DOHH2 (cell line): ENCODE data around the gene LNX1.

ENCODE experiments used
- H3F3A ChIP-seq: fragments of 200-600 bp; sonication (generic), shearing (Covaris generic); 2 replicates; pipeline ENCODE4 v1.6.0; 2016; ENCODE audit warnings: antibody characterized with exemption, mild to moderate bottlenecking; ENCODE audit not compliant: control insufficient read depth, insufficient read depth
- H3K27ac ChIP-seq: fragments of 200-600 bp; sonication (generic); 2 replicates; pipeline ENCODE4 v1.5.1; 2014; ENCODE audit warnings: low read depth, mild to moderate bottlenecking, low read length, moderate library complexity
- H3K27me3 ChIP-seq: fragments of 200-600 bp; sonication (generic); 2 replicates; pipeline ENCODE4 v1.6.1; 2014; ENCODE audit warnings: mild to moderate bottlenecking, low read length, mixed read lengths; ENCODE audit not compliant: control insufficient read depth
- H3K36me3 ChIP-seq: fragments of 200-600 bp; sonication (generic); 2 replicates; pipeline ENCODE4 v1.6.1; 2014; ENCODE audit warnings: mild to moderate bottlenecking, low read length, moderate library complexity, mixed read lengths; ENCODE audit not compliant: control insufficient read depth
- H3K4me1 ChIP-seq: fragments of 200-600 bp; sonication (generic); 2 replicates; pipeline ENCODE4 v1.6.1; 2014; ENCODE audit warnings: mild to moderate bottlenecking, low read length, mixed read lengths; ENCODE audit not compliant: control insufficient read depth
- H3K4me2 ChIP-seq: fragments of 200-600 bp; sonication (generic); 2 replicates; pipeline ENCODE4 v1.6.0; 2014; ENCODE audit warnings: mild to moderate bottlenecking, low read length, moderate library complexity
- H3K4me3 ChIP-seq: fragments of 200-600 bp; sonication (generic); 2 replicates; pipeline ENCODE4 v1.5.1; 2014; ENCODE audit warnings: mild to moderate bottlenecking, low read length, mixed read lengths
- H3K79me2 ChIP-seq: fragments of 200-600 bp; sonication (generic); 2 replicates; pipeline ENCODE4 v1.6.1; 2014; ENCODE audit warnings: mild to moderate bottlenecking, low read length, mixed read lengths; ENCODE audit not compliant: control insufficient read depth
- H3K9me2 ChIP-seq: fragments of 200-600 bp; sonication (generic); replicated peaks from 2 replicates; pipeline ENCODE4 v1.6.1; 2014; ENCODE audit warnings: mild to moderate bottlenecking, low read length, mixed read lengths; ENCODE audit not compliant: control insufficient read depth
- H3K9me3 ChIP-seq: fragments of 200-600 bp; sonication (generic); 2 replicates; pipeline ENCODE4 v1.6.1; 2014; ENCODE audit warnings: antibody characterized with exemption, low read length, mixed read lengths; ENCODE audit not compliant: control insufficient read depth, insufficient read depth
- H4K20me1 ChIP-seq: fragments of 200-600 bp; sonication (generic); 2 replicates; pipeline ENCODE4 v1.6.0; 2014; ENCODE audit warnings: low read depth, mild to moderate bottlenecking, antibody characterized with exemption, low read length, moderate library complexity; ENCODE audit not compliant: control insufficient read depth, insufficient read depth
- EZH2phosphoT487 ChIP-seq: fragments of 200-600 bp; sonication (generic); IDR thresholded peaks from 2 replicates; pipeline ENCODE4 v1.6.1; 2017; ENCODE audit warnings: borderline replicate concordance, mild to moderate bottlenecking, antibody characterized with exemption, low read length, moderate library complexity, mixed read lengths
- TF ChIP-seq, protein P1 (sequence below): fragments of 200-600 bp; sonication (generic); IDR thresholded peaks from one replicate; pipeline ENCODE4 v1.5.1; 2014; ENCODE audit warnings: antibody characterized with exemption, mild to moderate bottlenecking, low read depth, low read length; ENCODE audit not compliant: poor library complexity, severe bottlenecking

LNX1 gene

DNA sequence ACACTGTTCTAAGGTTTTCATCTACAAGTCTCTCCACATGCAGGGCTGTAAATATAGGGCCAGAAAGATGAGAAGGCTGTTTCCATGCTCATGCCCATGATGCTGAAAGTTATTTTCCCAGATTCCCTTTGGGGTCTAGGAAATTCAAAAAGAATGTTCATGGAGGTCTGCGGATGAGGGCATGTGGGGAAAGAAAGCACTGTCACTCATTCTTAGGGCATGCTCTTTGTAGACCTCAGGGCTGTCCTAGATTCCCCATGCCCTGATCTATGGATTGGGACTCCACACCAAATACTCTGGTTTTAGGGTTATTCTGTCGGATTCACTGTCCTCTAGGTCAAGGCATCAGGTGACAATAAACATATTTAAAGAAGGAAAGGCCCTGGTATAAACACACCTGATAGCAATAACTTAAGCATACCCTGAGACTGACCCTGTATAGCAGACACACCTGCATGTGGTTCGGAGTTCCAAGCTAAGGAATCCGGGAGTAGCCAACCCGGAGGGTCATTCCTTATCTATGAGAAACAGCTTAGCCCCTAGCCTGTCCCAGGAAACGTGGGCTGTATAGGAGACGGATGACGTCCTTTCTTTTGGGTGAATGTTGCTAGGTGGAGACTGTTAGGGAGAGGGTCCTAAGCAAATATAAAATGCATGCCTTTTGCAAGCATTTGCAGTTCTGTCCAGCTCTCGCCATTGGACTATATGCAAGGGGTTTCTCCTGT lies 37.6 kb downstream of the LNX1 start:
- no peak overlapping the region for H3K27ac ChIP-seq
- TF ChIP-seq, protein P1, sequence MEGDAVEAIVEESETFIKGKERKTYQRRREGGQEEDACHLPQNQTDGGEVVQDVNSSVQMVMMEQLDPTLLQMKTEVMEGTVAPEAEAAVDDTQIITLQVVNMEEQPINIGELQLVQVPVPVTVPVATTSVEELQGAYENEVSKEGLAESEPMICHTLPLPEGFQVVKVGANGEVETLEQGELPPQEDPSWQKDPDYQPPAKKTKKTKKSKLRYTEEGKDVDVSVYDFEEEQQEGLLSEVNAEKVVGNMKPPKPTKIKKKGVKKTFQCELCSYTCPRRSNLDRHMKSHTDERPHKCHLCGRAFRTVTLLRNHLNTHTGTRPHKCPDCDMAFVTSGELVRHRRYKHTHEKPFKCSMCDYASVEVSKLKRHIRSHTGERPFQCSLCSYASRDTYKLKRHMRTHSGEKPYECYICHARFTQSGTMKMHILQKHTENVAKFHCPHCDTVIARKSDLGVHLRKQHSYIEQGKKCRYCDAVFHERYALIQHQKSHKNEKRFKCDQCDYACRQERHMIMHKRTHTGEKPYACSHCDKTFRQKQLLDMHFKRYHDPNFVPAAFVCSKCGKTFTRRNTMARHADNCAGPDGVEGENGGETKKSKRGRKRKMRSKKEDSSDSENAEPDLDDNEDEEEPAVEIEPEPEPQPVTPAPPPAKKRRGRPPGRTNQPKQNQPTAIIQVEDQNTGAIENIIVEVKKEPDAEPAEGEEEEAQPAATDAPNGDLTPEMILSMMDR: no peak
- TF ChIP-seq EZH2phosphoT487: no peak
- H3K4me3 ChIP-seq: no peak overlapping the region
- H3F3A ChIP-seq: no peaks in the 10 kb centered on the region
- no peaks in the 10 kb centered on the region for H4K20me1 ChIP-seq
- H3K79me2 ChIP-seq: no peaks in the 10 kb centered on the region
- no peaks in the 10 kb centered on the region for H3K27me3 ChIP-seq
- H3K36me3 ChIP-seq: no peaks in the 10 kb centered on the region
- H3K4me1 ChIP-seq: no peaks in the 10 kb centered on the region
- no peak overlapping the region for H3K4me2 ChIP-seq
- no peaks in the 10 kb centered on the region for H3K9me2 ChIP-seq
- no peaks in the 10 kb centered on the region for H3K9me3 ChIP-seq

DNA sequence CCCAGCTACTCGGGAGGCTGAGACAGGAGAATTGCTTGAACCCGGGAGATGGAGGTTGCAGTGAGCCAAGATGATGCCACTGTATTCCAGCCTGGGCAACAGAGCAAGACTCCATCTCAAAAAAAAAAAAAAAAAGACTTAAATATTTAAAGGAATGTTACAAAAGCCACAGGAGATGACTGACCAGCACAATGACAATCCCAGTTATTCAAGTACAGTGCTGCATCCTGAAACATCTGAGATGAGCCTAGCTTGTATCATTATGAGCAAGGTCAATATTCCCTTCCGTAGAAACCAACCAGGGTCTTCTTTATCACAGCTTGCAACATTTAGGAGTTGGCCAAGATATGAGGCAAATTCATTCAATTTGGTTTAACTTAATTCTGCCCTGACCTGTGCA lies 38.6 kb downstream of the LNX1 start:
- Histone ChIP-seq H3K9me2 (no peaks in the 10 kb centered on the region), H4K20me1 (no peaks in the 10 kb centered on the region), H3K36me3 (no peaks in the 10 kb centered on the region), H3K4me1 (no peaks in the 10 kb centered on the region), H3K27ac (no peak overlapping the region), H3K79me2 (no peaks in the 10 kb centered on the region), H3K4me3 (no peak overlapping the region), H3K4me2 (no peak overlapping the region), H3F3A (no peaks in the 10 kb centered on the region), H3K27me3 (0 out of 2 replicates have a peak, but pooled peaks cover 3% of the 10 kb centered on the region), H3K9me3 (no peaks in the 10 kb centered on the region)
- TF ChIP-seq EZH2phosphoT487: no peak
- TF ChIP-seq, protein P1: no peak

DNA sequence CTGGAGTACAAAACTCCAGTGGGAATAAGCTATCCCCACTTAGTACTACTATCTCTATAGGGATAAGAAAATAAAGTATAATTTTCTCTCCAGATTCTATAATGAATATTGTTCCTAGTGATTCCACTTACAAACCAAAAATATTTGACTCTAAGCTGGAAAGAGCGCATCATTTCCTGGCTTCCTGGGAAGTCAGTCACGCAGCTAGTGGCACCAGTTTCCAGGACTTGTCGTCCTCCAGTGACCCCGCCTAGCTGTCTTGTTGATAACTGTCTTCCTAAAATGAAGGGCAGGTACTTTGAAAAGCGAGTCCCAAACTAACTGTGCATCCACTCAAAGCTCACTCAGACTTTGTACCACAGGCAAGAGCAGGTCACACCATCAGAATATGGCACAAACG lies 39.3 kb downstream of the LNX1 start:
- H3K4me1 ChIP-seq: no peaks in the 10 kb centered on the region
- no peaks in the 10 kb centered on the region for H4K20me1 ChIP-seq
- no peaks in the 10 kb centered on the region for H3K9me2 ChIP-seq
- peaks cover 10% of the 10 kb centered on the region; the same call in 1 of the 2 replicates for H3K27me3 ChIP-seq
- H3K9me3 ChIP-seq: no peaks in the 10 kb centered on the region
- no peak overlapping the region for H3K4me2 ChIP-seq
- no peak overlapping the region for H3K4me3 ChIP-seq
- no peak overlapping the region for H3K27ac ChIP-seq
- TF ChIP-seq EZH2phosphoT487: no peak
- TF ChIP-seq, protein P1: no peak
- no peaks in the 10 kb centered on the region for H3K36me3 ChIP-seq
- no peaks in the 10 kb centered on the region for H3F3A ChIP-seq
- H3K79me2 ChIP-seq: no peaks in the 10 kb centered on the region
